ENCODE measurements around the gene RFX3. TPM values are rescaled to one million over a fixed set of nuclear protein-coding genes. Genes with fewer than 3 reads are reported as not detected.

Gene RFX3
- total RNA-seq, 6 donors from 2014 or later: 7.3 to 32.0 (median 19.9) TPM

DNA sequence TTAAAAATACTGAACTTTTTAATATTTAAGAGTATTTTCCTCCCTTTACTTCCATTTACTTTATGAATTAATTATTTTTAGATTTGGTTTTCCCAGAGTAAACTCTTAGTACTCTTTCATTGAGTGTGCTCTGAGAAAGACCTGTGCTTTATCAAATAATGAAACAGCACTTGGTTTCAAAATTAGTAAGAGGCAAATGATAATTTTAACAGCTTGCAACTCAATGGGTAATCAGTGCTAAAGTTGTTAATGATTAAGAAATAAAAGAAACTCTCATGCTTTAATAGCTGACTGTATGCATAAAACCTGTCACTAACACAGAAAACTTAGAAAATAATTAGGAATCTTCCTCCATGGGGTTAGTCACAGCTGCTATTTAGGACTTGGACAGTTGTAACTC is 244.4 kb downstream of the RFX3 start:
- Histone ChIP-seq H3K27ac (no peak overlapping the region), H3K4me3 (no peak overlapping the region), H3K9me3 (no peaks in the 10 kb centered on the region), H3K36me3 (peaks cover 0 to 3% (median 0%) of the 10 kb centered on the region in 4 donors), H3K27me3 (no peaks in the 10 kb centered on the region), H3K4me1 (no peaks in the 10 kb centered on the region)
- no peak for ATAC-seq (ENCODE audit: low FRiP score in 2 of 2)
- TF ChIP-seq EP300 (IDR thresholded peaks at IDR 0.05): no peak
- TF ChIP-seq POLR2AphosphoS5 (IDR thresholded peaks at IDR 0.05): no peak
- TF ChIP-seq POLR2A (IDR thresholded peaks at IDR 0.05): no peak
- TF ChIP-seq CTCF (IDR thresholded peaks at IDR 0.05): no peak
- no peak for DNase-seq

DNA sequence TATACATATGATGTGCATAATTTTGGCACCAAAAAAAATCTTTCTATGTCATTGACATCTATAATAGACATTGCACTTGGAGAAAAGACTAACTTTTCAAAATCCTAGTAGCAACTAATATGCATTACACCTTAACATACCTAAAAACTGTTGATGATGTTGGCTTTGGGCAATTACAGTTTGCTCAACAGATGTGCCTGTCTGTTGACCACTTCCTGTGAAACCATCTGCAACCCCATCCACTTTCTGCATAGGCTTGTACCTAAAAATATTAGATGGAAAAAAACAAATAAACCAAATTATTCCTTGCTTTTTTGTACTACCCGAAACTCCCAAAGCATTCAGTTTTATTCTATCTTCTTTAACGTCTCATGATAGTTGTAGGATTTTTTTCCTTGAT is 248.6 kb downstream of the RFX3 start:
- Histone ChIP-seq H3K4me3 (no peak overlapping the region), H3K27me3 (no peaks in the 10 kb centered on the region), H3K27ac (no peak overlapping the region), H3K36me3 (peaks cover 0 to 17% (median 0%) of the 10 kb centered on the region in 4 donors), H3K4me1 (no peaks in the 10 kb centered on the region), H3K9me3 (no peaks in the 10 kb centered on the region)
- WGBS, 2 donors: 84 to 92% methylated on average over 2 of the region's 2 CpGs
- no peak for ATAC-seq (ENCODE audit: low FRiP score in 2 of 2)
- TF ChIP-seq POLR2AphosphoS5 (IDR thresholded peaks at IDR 0.05): no peak
- TF ChIP-seq CTCF (IDR thresholded peaks at IDR 0.05): no peak
- TF ChIP-seq POLR2A (IDR thresholded peaks at IDR 0.05): no peak
- TF ChIP-seq EP300 (IDR thresholded peaks at IDR 0.05): no peak
- DNase-seq: no peak

DNA sequence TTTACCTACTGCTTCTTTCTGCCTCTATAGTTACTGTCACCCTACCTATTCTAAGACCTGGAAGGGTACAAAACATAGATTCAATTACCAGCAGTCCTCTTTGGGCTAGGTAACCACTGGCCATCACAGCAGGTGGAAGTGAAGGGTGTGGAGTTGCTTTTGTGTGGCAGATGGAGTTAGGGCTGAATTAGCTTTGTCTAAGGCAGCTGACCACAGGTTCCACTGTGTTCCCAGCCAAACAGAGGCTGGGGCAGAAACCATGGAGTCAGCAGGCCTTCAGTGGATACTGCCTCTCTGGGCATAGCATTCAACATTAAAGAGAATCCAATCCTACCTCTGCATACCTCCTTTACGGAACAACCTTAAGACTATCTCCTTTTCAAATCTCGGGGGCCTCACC is 254.2 kb downstream of the RFX3 start:
- ATAC-seq (ENCODE audit: low FRiP score in 2 of 2) (no peak), DNase-seq (no peak)

GRCh38 chr9:3271157-3271556 is 254.6 kb downstream of the RFX3 start:
- ATAC-seq (ENCODE audit: low FRiP score in 2 of 2): no peak
- WGBS, 2 donors: 94 to 100% methylated on average over 1 of the region's 1 CpG

More for the DNA sequence above, 254.2 kb downstream of the RFX3 start:
- Histone ChIP-seq H3K36me3 (peaks cover 0 to 37% (median 2%) of the 10 kb centered on the region in 4 donors), H3K4me3 (no peak overlapping the region), H3K9me3 (no peaks in the 10 kb centered on the region), H3K27me3 (no peaks in the 10 kb centered on the region), H3K27ac (no peak overlapping the region), H3K4me1 (no peaks in the 10 kb centered on the region)
- TF ChIP-seq POLR2A (IDR thresholded peaks at IDR 0.05) (no peak), EP300 (IDR thresholded peaks at IDR 0.05) (no peak), POLR2AphosphoS5 (IDR thresholded peaks at IDR 0.05) (no peak), CTCF (IDR thresholded peaks at IDR 0.05) (no peak)
- 95 to 96% methylated on average over 2 of the region's 2 CpGs for WGBS, 2 donors

More at GRCh38 chr9:3271157-3271556, 254.6 kb downstream of the RFX3 start:
- Histone ChIP-seq H3K4me1 (no peaks in the 10 kb centered on the region), H3K4me3 (no peak overlapping the region), H3K27ac (no peak overlapping the region), H3K36me3 (peaks cover 0 to 33% (median 2%) of the 10 kb centered on the region in 4 donors), H3K9me3 (no peaks in the 10 kb centered on the region), H3K27me3 (no peaks in the 10 kb centered on the region)
- DNase-seq: no peak
- no peak for TF ChIP-seq POLR2AphosphoS5 (IDR thresholded peaks at IDR 0.05)
- no peak for TF ChIP-seq POLR2A (IDR thresholded peaks at IDR 0.05)
- no peak for TF ChIP-seq CTCF (IDR thresholded peaks at IDR 0.05)
- no peak for TF ChIP-seq EP300 (IDR thresholded peaks at IDR 0.05)
